GM21528 (cell line): ENCODE measurements around the gene CTNNA1.

ENCODE experiments used
- ATAC-seq: cut with Tn5 transposase; IDR thresholded peaks from one replicate; pipeline ENCODE4 v1.9.1; 2021; ENCODE audit warnings: mild to moderate bottlenecking, moderate library complexity; ENCODE audit not compliant: unreplicated experiment, low FRiP score

CTNNA1 gene

DNA sequence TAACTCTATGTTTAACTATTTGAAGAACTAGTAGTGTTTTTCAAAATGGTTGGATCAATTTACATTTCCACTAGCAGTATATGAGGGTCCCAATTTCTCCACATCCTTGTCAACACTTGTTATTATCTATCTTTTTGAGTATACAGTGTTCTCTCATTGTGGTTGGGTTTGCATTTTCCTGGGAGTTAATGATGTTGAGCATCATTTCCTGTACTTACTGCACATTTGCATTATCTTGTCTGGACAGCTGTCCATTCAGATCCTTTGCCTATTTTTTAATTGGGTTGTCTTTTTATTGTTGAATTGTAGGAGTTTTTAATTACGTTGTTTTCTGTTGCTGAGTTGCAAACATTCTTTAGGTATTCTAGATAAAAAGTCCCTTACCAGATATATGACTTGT lies 225.4 kb downstream of the CTNNA1 start:
- no peak for ATAC-seq

DNA sequence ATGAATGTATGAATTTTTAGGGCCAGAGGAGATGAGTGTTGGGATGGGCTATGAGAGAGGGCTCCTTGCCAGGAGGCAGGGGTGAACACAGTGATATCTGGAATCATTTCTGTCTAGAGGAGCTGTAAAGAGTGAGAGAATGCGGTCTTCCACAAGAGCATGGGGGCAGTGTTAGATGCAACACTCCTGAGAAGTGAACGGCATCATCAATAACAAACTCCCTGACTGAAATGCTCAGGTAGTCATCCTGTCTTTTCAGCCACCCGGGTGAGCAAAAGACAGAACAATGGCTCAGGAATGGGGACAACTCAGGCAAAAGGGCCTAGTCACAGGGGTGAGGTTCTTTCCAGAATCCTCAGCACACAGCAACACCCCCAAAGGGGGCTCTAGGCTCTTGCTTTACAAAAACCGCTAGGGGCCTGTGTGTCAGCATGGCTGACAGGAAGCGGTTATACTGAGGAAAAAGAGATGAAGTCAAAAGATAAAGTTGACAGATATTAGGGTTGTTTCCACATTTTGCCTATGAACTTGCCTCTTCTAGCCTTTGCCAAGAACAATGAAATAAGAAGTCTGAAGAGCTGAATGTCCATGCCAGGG lies 226.6 kb downstream of the CTNNA1 start:
- ATAC-seq, result no peak

DNA sequence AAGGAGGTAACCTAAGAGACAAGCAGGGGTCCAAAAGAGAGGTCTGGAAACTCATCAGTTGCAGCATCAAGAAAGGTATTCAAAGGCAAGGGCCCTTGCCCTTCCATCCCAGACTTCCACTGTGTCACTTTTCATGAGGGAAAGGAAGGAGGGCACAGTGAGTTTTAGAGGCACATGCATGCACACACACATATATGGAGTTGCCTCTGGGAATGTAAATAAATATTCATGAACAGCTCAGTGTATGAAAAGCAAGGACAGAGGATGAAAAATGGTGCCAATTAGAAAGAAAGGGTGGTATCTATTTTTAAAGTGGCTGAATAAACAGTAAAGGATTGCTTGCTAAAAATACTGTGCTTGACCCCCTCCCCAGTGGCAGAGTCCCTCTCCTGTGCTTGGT lies 227.2 kb downstream of the CTNNA1 start:
- no peak for ATAC-seq

DNA sequence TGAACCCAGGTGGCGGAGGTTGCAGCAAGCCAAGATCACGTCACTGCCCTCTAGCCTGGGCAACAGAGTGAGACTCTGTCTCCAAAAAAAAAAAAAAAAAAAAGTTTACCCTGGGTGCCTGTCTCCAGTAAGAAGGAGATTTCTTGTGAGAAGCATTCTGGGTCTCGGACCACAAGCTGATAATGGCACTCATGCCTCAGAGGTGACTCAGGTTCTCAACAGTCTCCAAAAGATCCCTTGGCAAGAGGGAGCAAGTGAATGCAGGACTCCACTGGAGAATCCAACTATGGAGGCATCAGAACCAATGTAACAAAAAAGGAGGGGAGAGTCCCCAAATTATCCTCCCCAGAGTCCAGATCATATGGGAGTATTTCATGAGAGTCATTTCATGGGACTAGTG lies 227.9 kb downstream of the CTNNA1 start:
- ATAC-seq, result no peak

GRCh38 chr5:138981586-138981985 lies 228.4 kb downstream of the CTNNA1 start:
- ATAC-seq, result no peak

DNA sequence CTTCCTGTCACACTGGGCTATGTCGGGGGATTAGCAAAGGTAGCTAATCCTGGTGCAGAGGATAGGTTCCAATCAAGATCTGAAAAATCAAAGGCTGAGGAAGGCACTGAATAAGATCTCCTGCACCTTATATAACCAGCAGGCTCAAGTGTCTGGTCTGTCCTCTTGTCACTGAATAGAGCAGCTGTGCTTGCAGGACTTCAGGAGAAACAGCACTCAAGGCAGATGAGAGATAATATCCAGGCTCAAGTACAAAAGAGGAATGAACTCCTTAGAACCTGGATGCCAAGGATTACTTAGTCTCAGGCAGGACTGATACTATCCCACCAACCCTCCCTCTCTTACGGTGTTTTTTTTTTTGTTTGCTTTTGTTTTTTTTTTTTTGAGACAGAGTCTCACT lies 230.8 kb downstream of the CTNNA1 start:
- ATAC-seq, result no peak
